GM12878 (cell line): ENCODE measurements around the gene SGCD. TPM values are rescaled to one million over a fixed set of nuclear protein-coding genes. Genes with fewer than 3 reads are reported as not detected.

Source experiments
- ATAC-seq: fragments of 200-7000 bp; cut with Tn5 transposase; 3 replicates; pipeline ENCODE4 v1.9.1; 2020; ENCODE audit warnings: mild to moderate bottlenecking, moderate library complexity
- BruUV-seq: library from RNA; stranded (reverse); fragments of 400-500 nt; replicated peaks from 2 replicates; lab custom pipeline; 2021; lab: Mats Ljungman, UMichigan
- CTCF ChIA-PET: fragments of 300-600 bp; sonication (Branson Sonifier 250); formaldehyde crosslinking; extraction: SDS; loops from one replicate; lab custom pipeline; 2021; ENCODE audit warnings: inconsistent platforms; lab: Yijun Ruan, JAX
- POLR2A ChIA-PET: fragments of 350-600 bp; formaldehyde crosslinking; extraction: SDS; loops from one replicate; lab custom pipeline; 2021; ENCODE audit warnings: inconsistent platforms; lab: Charles Lee
- RAD21 ChIA-PET: fragments of 300-600 bp; sonication (Branson Sonifier 250); formaldehyde crosslinking; loops from one replicate; lab custom pipeline; 2023; ENCODE audit warnings: antibody characterized with exemption; ENCODE audit not compliant: unreplicated experiment; lab: Charles Lee
- SMC1A ChIA-PET: fragments of 300-600 bp; sonication (Branson Sonifier 250); formaldehyde crosslinking; loops from one replicate; lab custom pipeline; 2023; ENCODE audit not compliant: unreplicated experiment, uncharacterized antibody; lab: Charles Lee
- DNase-seq: peaks from one replicate; pipeline ENCODE4 v3.0.0-alpha.2; 2011; ENCODE audit warnings: low read depth, low spot score
- FAIRE-seq: peaks from 3 replicates; lab custom pipeline; 2011; peaks lifted over from hg19 to GRCh38; lab: Jason Lieb, UNC
- H2AFZ ChIP-seq: 2 replicates; pipeline ENCODE4 v1.6.0; 2011; ENCODE audit warnings: low read depth, low read length, control low read depth; ENCODE audit not compliant: control insufficient read depth
- H3K27ac ChIP-seq: 2 replicates; pipeline ENCODE4 v1.5.1; 2011; ENCODE audit warnings: control low read depth; ENCODE audit not compliant: control insufficient read depth, insufficient read depth
- H3K27me3 ChIP-seq, 2 experiments: replicated peaks in 1 of 2; 2 replicates each; pipeline versions ENCODE4 v1.6.0 to v1.6.1; 2011; ENCODE audit warnings: low read length in 1 of 2; ENCODE audit not compliant: control insufficient read depth in 2 of 2, insufficient read depth in 2 of 2
- H3K36me3 ChIP-seq, 2 experiments: 2 replicates each; pipeline ENCODE4 v1.5.1; 2011; ENCODE audit warnings: low read length in 1 of 2; ENCODE audit not compliant: control insufficient read depth in 2 of 2, insufficient read depth in 2 of 2
- H3K4me1 ChIP-seq: 2 replicates; pipeline ENCODE4 v1.6.1; 2011; ENCODE audit warnings: mild to moderate bottlenecking, low read length, moderate library complexity, mixed read lengths; ENCODE audit not compliant: control insufficient read depth, insufficient read depth
- H3K4me2 ChIP-seq: 2 replicates; pipeline ENCODE4 v1.6.0; 2011; ENCODE audit warnings: control low read depth; ENCODE audit not compliant: control insufficient read depth, insufficient read depth
- H3K4me3 ChIP-seq: fragments of 200-600 bp; sonication (generic); 2 replicates; pipeline ENCODE4 v1.5.1; 2016
- H3K79me2 ChIP-seq: 2 replicates; pipeline ENCODE4 v1.6.0; 2011; ENCODE audit warnings: low read length; ENCODE audit not compliant: control insufficient read depth, insufficient read depth
- H3K9ac ChIP-seq: 2 replicates; pipeline ENCODE4 v1.8.0; 2011; ENCODE audit warnings: low read length, control low read depth, mixed read lengths; ENCODE audit not compliant: control insufficient read depth, insufficient read depth
- H3K9me3 ChIP-seq: replicated peaks from 3 replicates; pipeline ENCODE4 v1.5.1; 2011; ENCODE audit warnings: mild to moderate bottlenecking, low read length; ENCODE audit not compliant: control insufficient read depth, insufficient read depth
- H4K20me1 ChIP-seq: 2 replicates; pipeline ENCODE4 v1.6.0; 2011; ENCODE audit not compliant: control insufficient read depth, insufficient read depth
- FOS ChIP-seq: IDR thresholded peaks from 3 replicates; pipeline ENCODE4 v1.6.1; 2011; ENCODE audit warnings: borderline replicate concordance; ENCODE audit not compliant: insufficient read length; ENCODE audit errors: extremely low read depth
- MTA3 ChIP-seq: IDR thresholded peaks from 2 replicates; pipeline ENCODE4 v1.6.1; 2012; ENCODE audit warnings: low read length, inconsistent platforms, borderline replicate concordance
- NFYB ChIP-seq: IDR thresholded peaks from 2 replicates; pipeline ENCODE4 v1.6.1; 2011; ENCODE audit warnings: low read depth, mild to moderate bottlenecking, low read length, improper control_type of control experiment, moderate library complexity; ENCODE audit not compliant: insufficient read depth
- SMARCA5 ChIP-seq: fragments of 450-650 bp; IDR thresholded peaks from 2 replicates; pipeline ENCODE4 v1.6.1; 2017; ENCODE audit warnings: mild to moderate bottlenecking
- WGBS: methylation state at CpG from one replicate; pipeline ENCODE4 v1.1.6; 2016; ENCODE audit warnings: low lambda C conversion rate; ENCODE audit not compliant: insufficient replicate concordance, insufficient coverage; ENCODE audit errors: missing lambda C conversion rate; 5-methylcytosine and 5-hydroxymethylcytosine counted together
- in situ Hi-C: fragments of 300-500 bp; cut with MboI; formaldehyde crosslinking; loops from 9 replicates; pipeline ENCODE4 v1.14.3; 2018; ENCODE audit warnings: mixed read lengths
- intact Hi-C: fragments of 100-400 bp; cut with micrococcal nuclease; formaldehyde crosslinking; loops from one replicate; pipeline ENCODE4 v1.14.2; 2022; ENCODE audit not compliant: unreplicated experiment
- polyA plus RNA-seq, 11 experiments: library from polyadenylated mRNA; depleted of rRNA in 4 of 11; unstranded in 6 of 11; stranded (reverse) in 5 of 11; fragments of >200 nt; fragmentation: Nextera tagmentation in 4 of 11; fragmentation: Illumina TruSeq in 1 of 11; extraction: Ambion mirVana in 4 of 11; extraction: Trizol in 1 of 11; gene quantifications; 1 replicate in 1 of 11; 2 replicates in 10 of 11; pipeline versions ENCODE4 v1.2.1 to v1.2.3, GENCODE V29; 2011 to 2016; ENCODE audit warnings: inconsistent platforms in 2 of 11, missing spikeins in 2 of 11, low read depth in 1 of 11
- total RNA-seq, 4 experiments: library from RNA; depleted of rRNA in 3 of 4; stranded (reverse); fragments of >200 nt in 3 of 4; fragmentation: Illumina TruSeq in 1 of 4; extraction: Trizol in 1 of 4; gene quantifications; 2 replicates each; pipeline versions ENCODE4 v1.2.1 to v1.2.3, GENCODE V29; 2013 to 2021
- TF ChIP-seq, protein P1 (sequence below): fragments of 450-650 bp; IDR thresholded peaks from 2 replicates; pipeline ENCODE4 v1.6.1; 2017; ENCODE audit warnings: mild to moderate bottlenecking

The SGCD gene
- total and polyA plus RNA-seq, 10 of the 15 experiments (the other 5 are each of a cell fraction or from before 2014, with no cell fraction given): 0.06 TPM; not detected in 9

DNA sequence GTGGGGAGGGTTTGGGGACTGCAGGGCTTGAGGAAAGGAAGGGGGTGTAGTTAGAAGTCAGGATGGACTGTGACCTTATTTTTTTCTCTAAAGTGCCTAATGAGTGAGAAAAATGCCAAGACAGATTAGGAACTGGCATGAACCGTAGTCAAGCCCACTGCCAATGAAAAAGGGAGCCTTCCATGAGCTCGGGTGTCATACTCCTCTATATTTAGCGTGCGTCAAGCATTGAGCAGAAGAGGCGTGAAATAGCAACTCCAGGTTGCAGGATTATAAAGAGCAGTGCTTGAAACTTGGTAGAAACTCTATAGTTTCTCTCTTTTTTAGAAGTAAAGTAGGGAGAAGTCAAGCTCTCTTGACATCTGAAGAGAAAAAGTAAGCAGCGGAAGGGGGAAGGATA is 1.8 kb downstream of the SGCD start (continued):
- TF ChIP-seq, protein P1, sequence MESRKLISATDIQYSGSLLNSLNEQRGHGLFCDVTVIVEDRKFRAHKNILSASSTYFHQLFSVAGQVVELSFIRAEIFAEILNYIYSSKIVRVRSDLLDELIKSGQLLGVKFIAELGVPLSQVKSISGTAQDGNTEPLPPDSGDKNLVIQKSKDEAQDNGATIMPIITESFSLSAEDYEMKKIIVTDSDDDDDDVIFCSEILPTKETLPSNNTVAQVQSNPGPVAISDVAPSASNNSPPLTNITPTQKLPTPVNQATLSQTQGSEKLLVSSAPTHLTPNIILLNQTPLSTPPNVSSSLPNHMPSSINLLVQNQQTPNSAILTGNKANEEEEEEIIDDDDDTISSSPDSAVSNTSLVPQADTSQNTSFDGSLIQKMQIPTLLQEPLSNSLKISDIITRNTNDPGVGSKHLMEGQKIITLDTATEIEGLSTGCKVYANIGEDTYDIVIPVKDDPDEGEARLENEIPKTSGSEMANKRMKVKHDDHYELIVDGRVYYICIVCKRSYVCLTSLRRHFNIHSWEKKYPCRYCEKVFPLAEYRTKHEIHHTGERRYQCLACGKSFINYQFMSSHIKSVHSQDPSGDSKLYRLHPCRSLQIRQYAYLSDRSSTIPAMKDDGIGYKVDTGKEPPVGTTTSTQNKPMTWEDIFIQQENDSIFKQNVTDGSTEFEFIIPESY: no peak
- TF ChIP-seq FOS (no peak), SMARCA5 (no peak), MTA3 (no peak)

DNA sequence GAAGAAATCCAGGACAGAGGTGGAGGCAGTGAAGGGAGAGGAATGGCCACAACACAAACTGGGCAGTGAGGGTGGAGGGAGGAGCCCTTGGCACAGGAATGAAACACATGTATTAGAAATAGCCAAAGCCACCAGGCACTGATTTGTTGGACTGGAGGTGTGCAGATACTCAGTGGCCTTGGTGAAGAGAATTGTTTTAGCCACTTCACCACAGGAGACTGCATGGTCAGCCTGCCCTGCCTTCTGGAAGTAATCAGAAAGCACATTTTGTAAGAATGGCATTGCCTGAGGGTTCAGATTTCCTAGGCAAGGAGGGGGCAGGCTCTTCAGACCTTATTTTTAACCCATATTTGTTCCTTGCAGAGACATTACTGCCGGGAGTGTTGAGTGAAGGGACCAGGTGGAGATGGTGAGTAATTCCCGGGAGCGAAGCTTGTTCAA is 2.2 kb downstream of the SGCD start:
- Histone ChIP-seq H3K79me2 (no peaks in the 10 kb centered on the region), H3K36me3 (no peaks in the 10 kb centered on the region), H3K9ac (no peak overlapping the region), H3K4me3 (no peak overlapping the region), H3K4me2 (no peak overlapping the region), H3K4me1 (no peaks in the 10 kb centered on the region), H3K27me3 (peaks cover 0 to 2% of the 10 kb centered on the region in 2 experiments; a peak in 3 of 4 replicates), H3K9me3 (no peaks in the 10 kb centered on the region), H3K27ac (no peak overlapping the region), H2AFZ (no peak overlapping the region), H4K20me1 (no peaks in the 10 kb centered on the region)
- WGBS: 83% methylated on average over 3 of the region's 3 CpGs
- ChIA-PET POLR2A (no interaction called here), CTCF (no interaction called here), SMC1A (interaction anchor here (1.0 to 1.3 kb wide), 2 partner anchors 97 to 123 kb away, joined by 3 read pairs; no protein-coding TSS in a partner anchor), RAD21 (no interaction called here)
- in situ Hi-C loops (no loop called here), intact Hi-C loops (no loop called here)
- no peak for FAIRE-seq
- no peak for DNase-seq
- ATAC-seq: no peak
- no TSS peak for BruUV-seq
- no peak for TF ChIP-seq NFYB
